Gastroesophageal sphincter (tissue), 3 donors: ENCODE measurements around the gene DPYD.

Experiments used
- EP300 ChIP-seq: sonication (generic); formaldehyde crosslinking; IDR thresholded peaks from one replicate; pipeline ENCODE4 v1.6.1; 2017; ENCODE audit warnings: antibody characterized with exemption, mild to moderate bottlenecking
- POLR2A ChIP-seq, 2 donors: fragments of 450-650 bp; IDR thresholded peaks; one replicate each; pipeline ENCODE4 v1.6.1; 2017; ENCODE audit warnings: antibody characterized with exemption in 2 of 2, mild to moderate bottlenecking in 2 of 2, moderate library complexity in 1 of 2
- TF ChIP-seq, protein P1 (sequence below), 4 experiments: fragments of 200-600 bp in 2 of 4; fragments of 450-650 bp in 2 of 4; sonication (generic) in 1 of 4; IDR thresholded peaks; one replicate each; pipeline ENCODE4 v1.5.1; 2017 to 2019; ENCODE audit warnings: antibody characterized with exemption in 4 of 4, mild to moderate bottlenecking in 2 of 4, moderate library complexity in 2 of 4

DNA sequence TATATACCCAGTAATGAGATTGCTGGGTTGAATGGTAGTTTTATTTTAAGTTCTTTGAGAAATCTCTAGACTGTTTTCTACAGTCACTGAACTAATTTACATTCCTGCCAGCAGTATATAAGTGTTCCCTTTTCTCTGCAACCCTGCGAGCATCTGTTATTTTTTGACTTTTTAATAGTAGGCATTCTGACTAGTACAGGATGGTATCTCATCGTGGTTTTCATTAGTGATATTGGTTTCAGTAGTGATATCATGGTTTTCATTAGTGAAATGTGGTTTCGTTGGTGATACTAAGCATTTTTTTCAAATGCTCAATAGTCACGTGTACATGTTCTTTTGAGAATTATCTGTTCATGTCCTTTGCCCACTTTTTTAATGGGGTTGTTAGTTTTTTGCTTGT, 882.4 kb downstream of the DPYD start:
- TF ChIP-seq, protein P1, sequence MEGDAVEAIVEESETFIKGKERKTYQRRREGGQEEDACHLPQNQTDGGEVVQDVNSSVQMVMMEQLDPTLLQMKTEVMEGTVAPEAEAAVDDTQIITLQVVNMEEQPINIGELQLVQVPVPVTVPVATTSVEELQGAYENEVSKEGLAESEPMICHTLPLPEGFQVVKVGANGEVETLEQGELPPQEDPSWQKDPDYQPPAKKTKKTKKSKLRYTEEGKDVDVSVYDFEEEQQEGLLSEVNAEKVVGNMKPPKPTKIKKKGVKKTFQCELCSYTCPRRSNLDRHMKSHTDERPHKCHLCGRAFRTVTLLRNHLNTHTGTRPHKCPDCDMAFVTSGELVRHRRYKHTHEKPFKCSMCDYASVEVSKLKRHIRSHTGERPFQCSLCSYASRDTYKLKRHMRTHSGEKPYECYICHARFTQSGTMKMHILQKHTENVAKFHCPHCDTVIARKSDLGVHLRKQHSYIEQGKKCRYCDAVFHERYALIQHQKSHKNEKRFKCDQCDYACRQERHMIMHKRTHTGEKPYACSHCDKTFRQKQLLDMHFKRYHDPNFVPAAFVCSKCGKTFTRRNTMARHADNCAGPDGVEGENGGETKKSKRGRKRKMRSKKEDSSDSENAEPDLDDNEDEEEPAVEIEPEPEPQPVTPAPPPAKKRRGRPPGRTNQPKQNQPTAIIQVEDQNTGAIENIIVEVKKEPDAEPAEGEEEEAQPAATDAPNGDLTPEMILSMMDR (IDR thresholded peaks at IDR 0.05), result no peak
- TF ChIP-seq POLR2A (IDR thresholded peaks at IDR 0.05), result no peak
- no peak for TF ChIP-seq EP300
